A549 (cell line): ENCODE results near the gene PRSS36.

Experiments
- CEBPB ChIP-seq, 2 experiments: fragments of >200 bp in 1 of 2; sonication (Bioruptor Twin) in 1 of 2; formaldehyde crosslinking in 1 of 2; IDR thresholded peaks; 2 replicates each; pipeline ENCODE4 v1.6.1; 2012 to 2016
- CTCF ChIP-seq: fragments of >200 bp; sonication (Bioruptor Twin); formaldehyde crosslinking; IDR thresholded peaks from 3 replicates; pipeline ENCODE4 v1.5.1; 2016
- HDAC2 ChIP-seq: fragments of 200-600 bp; sonication (generic); IDR thresholded peaks from 2 replicates; pipeline ENCODE4 v1.6.1; 2016
- MYC ChIP-seq: IDR thresholded peaks from 2 replicates; pipeline ENCODE4 v1.6.1; 2012; ENCODE audit warnings: mild to moderate bottlenecking, inconsistent platforms, low read length, improper control_type of control experiment, borderline replicate concordance
- PBX3 ChIP-seq: IDR thresholded peaks from 2 replicates; pipeline ENCODE4 v1.6.1; 2012
- RFX5 ChIP-seq: fragments of 450-650 bp; IDR thresholded peaks from 2 replicates; pipeline ENCODE4 v1.7.1; 2014; ENCODE audit warnings: antibody characterized with exemption, mild to moderate bottlenecking, moderate library complexity
- SMC3 ChIP-seq: fragments of >200 bp; sonication (Bioruptor Twin); formaldehyde crosslinking; IDR thresholded peaks from 3 replicates; pipeline ENCODE4 v1.6.1; 2018; ENCODE audit warnings: inconsistent platforms

- TF ChIP-seq CTCF: no peak
- no peak for TF ChIP-seq MYC
- TF ChIP-seq RFX5: no peak
- TF ChIP-seq CEBPB (IDR thresholded peaks at IDR 0.05): no peak
- no peak for TF ChIP-seq SMC3
- no peak for TF ChIP-seq HDAC2
- TF ChIP-seq PBX3: no peak
These were observed 59.3 kb downstream of the PRSS36 start for GRCh38 chr16:31090540-31090939.
